HCT116 (cell line): ENCODE results near the gene NDUFB10. TPM values are rescaled to one million over a fixed set of nuclear protein-coding genes. Genes with fewer than 3 reads are reported as not detected.

ENCODE experiments used
- ATAC-seq: fragments of 200-7000 bp; cut with Tn5 transposase; 2 replicates; pipeline ENCODE4 v1.9.1; 2020; ENCODE audit warnings: mild to moderate bottlenecking, moderate library complexity
- BruUV-seq: library from RNA; stranded (reverse); fragments of 400-500 nt; replicated peaks from 2 replicates; lab custom pipeline; 2021; lab: Mats Ljungman, UMichigan
- CTCF ChIA-PET: fragments of 300-600 bp; sonication (Branson Sonifier 250); formaldehyde crosslinking; loops from one replicate; lab custom pipeline; 2021; ENCODE audit warnings: antibody characterized with exemption; lab: Charles Lee
- POLR2A ChIA-PET: fragments of 300-600, 350-600 bp; sonication (Branson Sonifier 250); formaldehyde crosslinking; loops from one replicate; lab custom pipeline; 2021; ENCODE audit warnings: antibody characterized with exemption; lab: Charles Lee
- RAD21 ChIA-PET, 2 experiments: fragments of 300-600 bp; sonication (Branson Sonifier 250); formaldehyde crosslinking; loops; one replicate each; lab custom pipeline; 2023; ENCODE audit warnings: low total read pairs in 2 of 2; ENCODE audit not compliant: uncharacterized antibody in 2 of 2, unreplicated experiment in 2 of 2, low non-redundant PET in 1 of 2; lab: Charles Lee
- DNase-seq: peaks from one replicate; pipeline ENCODE4 v3.0.0-alpha.2; 2010; ENCODE audit warnings: low read depth, low spot score
- H2AFZ ChIP-seq: fragments of 200-600 bp; shearing (Covaris generic), sonication (generic); 2 replicates; pipeline ENCODE4 v1.6.1; 2017; ENCODE audit warnings: low read depth, mixed run types, mixed read lengths, antibody characterized with exemption, low read length; ENCODE audit not compliant: poor library complexity, severe bottlenecking
- H3K27ac ChIP-seq: 2 replicates; pipeline ENCODE4 v1.5.1; 2012; ENCODE audit warnings: low read depth, low read length
- H3K27me3 ChIP-seq: fragments of 200-600 bp; sonication (generic); 2 replicates; pipeline ENCODE4 v1.6.1; 2016; ENCODE audit warnings: mixed run types, low read length, mixed read lengths; ENCODE audit not compliant: insufficient read depth
- H3K36me3 ChIP-seq, 2 experiments: fragments of 200-500 bp in 1 of 2; fragments of 200-600 bp in 1 of 2; sonication (Bioruptor generic) in 1 of 2; sonication (generic) in 1 of 2; 2 replicates each; pipeline versions ENCODE4 v1.5.1 to v1.6.1; 2014 to 2016; ENCODE audit warnings: low read length in 2 of 2, inconsistent platforms in 1 of 2, mixed read lengths in 1 of 2, mixed run types in 1 of 2; ENCODE audit not compliant: insufficient read depth in 2 of 2, control insufficient read depth in 1 of 2
- H3K4me1 ChIP-seq, 2 experiments: fragments of 200-600 bp in 1 of 2; sonication (generic) in 1 of 2; 2 replicates each; pipeline versions ENCODE4 v1.5.1 to v1.6.1; 2012 to 2017; ENCODE audit warnings: low read length in 2 of 2, inconsistent platforms in 1 of 2, mild to moderate bottlenecking in 1 of 2, mixed read lengths in 1 of 2, mixed run types in 1 of 2, moderate library complexity in 1 of 2; ENCODE audit not compliant: insufficient read depth in 2 of 2, control insufficient read depth in 1 of 2
- H3K4me2 ChIP-seq: fragments of 200-600 bp; sonication (generic); 2 replicates; pipeline ENCODE4 v1.6.1; 2017; ENCODE audit warnings: mixed run types, low read length, mixed read lengths
- H3K4me3 ChIP-seq, 2 experiments: fragments of 200-600 bp in 1 of 2; sonication (generic) in 1 of 2; replicated peaks in 1 of 2; 2 replicates each; pipeline ENCODE4 v1.5.1; 2011 to 2016; ENCODE audit warnings: low read length in 2 of 2, control low read depth in 1 of 2, low read depth in 1 of 2, mild to moderate bottlenecking in 1 of 2, mixed read lengths in 1 of 2, mixed run types in 1 of 2
- H3K79me2 ChIP-seq: fragments of 200-600 bp; sonication (generic); 2 replicates; pipeline ENCODE4 v1.6.1; 2017; ENCODE audit warnings: mild to moderate bottlenecking, mixed run types, low read length, moderate library complexity, mixed read lengths; ENCODE audit not compliant: insufficient read depth
- H3K9ac ChIP-seq: fragments of 200-600 bp; sonication (generic); 2 replicates; pipeline ENCODE4 v1.6.1; 2016; ENCODE audit warnings: low read length, mixed read lengths
- H3K9me2 ChIP-seq: fragments of 200-600 bp; sonication (generic), shearing (Covaris generic); 2 replicates; pipeline ENCODE4 v1.6.1; 2017; ENCODE audit warnings: mixed run types, mild to moderate bottlenecking, moderate library complexity; ENCODE audit not compliant: insufficient read depth
- H3K9me3 ChIP-seq, 2 experiments: fragments of 200-500 bp in 1 of 2; fragments of 200-600 bp in 1 of 2; sonication (Bioruptor generic) in 1 of 2; sonication (generic) in 1 of 2; 2 replicates each; pipeline ENCODE4 v1.6.1; 2014 to 2017; ENCODE audit warnings: low read length in 2 of 2, mixed read lengths in 2 of 2, inconsistent platforms in 1 of 2, low read depth in 1 of 2, mild to moderate bottlenecking in 1 of 2, mixed run types in 1 of 2, moderate library complexity in 1 of 2; ENCODE audit not compliant: control insufficient read depth in 1 of 2, insufficient read depth in 1 of 2
- H4K20me1 ChIP-seq: fragments of 200-600 bp; sonication (generic), shearing (Covaris generic); 2 replicates; pipeline ENCODE4 v1.6.1; 2017; ENCODE audit warnings: mixed run types, mild to moderate bottlenecking, moderate library complexity; ENCODE audit not compliant: insufficient read depth
- ATF3 ChIP-seq: IDR thresholded peaks from 2 replicates; pipeline ENCODE4 v1.6.1; 2012
- CEBPB ChIP-seq: IDR thresholded peaks from 2 replicates; pipeline ENCODE4 v1.6.1; 2012; ENCODE audit warnings: low read depth
- ELF1 ChIP-seq: IDR thresholded peaks from 2 replicates; pipeline ENCODE4 v1.6.1; 2012; ENCODE audit warnings: low read depth, borderline replicate concordance
- EZH2 ChIP-seq: fragments of 200-600 bp; sonication (generic); IDR thresholded peaks from 2 replicates; pipeline ENCODE4 v1.6.1; 2017; ENCODE audit warnings: antibody characterized with exemption, mixed run types
- FOSL1 ChIP-seq: IDR thresholded peaks from 2 replicates; pipeline ENCODE4 v1.6.1; 2012; ENCODE audit warnings: low read depth
- POLR2A ChIP-seq: IDR thresholded peaks from 2 replicates; pipeline ENCODE4 v1.7.0; 2011; ENCODE audit warnings: borderline replicate concordance; ENCODE audit not compliant: insufficient read depth, insufficient read length; ENCODE audit errors: extremely low read depth
- SIN3A ChIP-seq: IDR thresholded peaks from 2 replicates; pipeline ENCODE4 v1.6.1; 2012; ENCODE audit warnings: low read depth
- SP1 ChIP-seq: IDR thresholded peaks from 2 replicates; pipeline ENCODE4 v1.6.1; 2012; ENCODE audit warnings: low read depth
- YY1 ChIP-seq: IDR thresholded peaks from 2 replicates; pipeline ENCODE4 v1.6.1; 2011; ENCODE audit warnings: low read length, low read depth, moderate library complexity, mild to moderate bottlenecking; ENCODE audit not compliant: insufficient replicate concordance; ENCODE audit errors: extremely low read depth
- intact Hi-C: fragments of 100-400 bp; cut with micrococcal nuclease; formaldehyde crosslinking; loops from 2 replicates; pipeline ENCODE4 v1.10.0; 2022
- total RNA-seq: library from RNA; stranded (reverse); gene quantifications from one replicate; pipeline ENCODE4 v1.2.1, GENCODE V29; 2021; ENCODE audit not compliant: unreplicated experiment

Gene NDUFB10
- total RNA-seq, 1 experiment from 2014 or later: 273 TPM

- ChIA-PET RAD21 (no interaction called here), CTCF (interaction anchor here (1.0 kb wide), 1 partner anchor 62 kb away, joined by 3 read pairs; no protein-coding TSS in a partner anchor), POLR2A (no interaction called here)
- Histone ChIP-seq H3K4me2 (no peak overlapping the region), H3K79me2 (no peaks in the 10 kb centered on the region), H3K27me3 (no peaks in the 10 kb centered on the region), H3K9me2 (no peaks in the 10 kb centered on the region), H4K20me1 (no peaks in the 10 kb centered on the region), H3K9me3 (no peaks in the 10 kb centered on the region), H3K4me1 (peaks cover 22 to 35% of the 10 kb centered on the region in 2 experiments), H3K4me3 (no peak overlapping the region), H3K27ac (no peak overlapping the region), H3K9ac (no peak overlapping the region), H3K36me3 (no peaks in the 10 kb centered on the region)
- no peak for DNase-seq
- intact Hi-C loops: no loop called here
- no TSS peak for BruUV-seq
- ATAC-seq: no peak
- TF ChIP-seq SIN3A (no peak), ELF1 (no peak), ATF3 (no peak), CEBPB (no peak), EZH2 (no peak), YY1 (no peak), POLR2A (no peak), SP1 (no peak), FOSL1 (no peak)
- TF ChIP-seq, all 23 proteins: peak for 0
- no peak overlapping the region for H2AFZ ChIP-seq
Observed at GRCh38 chr16:1926271-1926670, 33.1 kb upstream of the NDUFB10 start.

- H4K20me1 ChIP-seq: no peaks in the 10 kb centered on the region
- no TSS peak for BruUV-seq
- H3K4me2 ChIP-seq: peak overlapping the region; percentile 86
- no peaks in the 10 kb centered on the region for H3K36me3 ChIP-seq
- no peaks in the 10 kb centered on the region for H3K9me2 ChIP-seq
- no peaks in the 10 kb centered on the region for H3K79me2 ChIP-seq
- no peaks in the 10 kb centered on the region for H3K27me3 ChIP-seq
- TF ChIP-seq POLR2A: peak; percentile 1
- TF ChIP-seq SP1: no peak
- POLR2A ChIA-PET: interaction anchor here (0.7 kb wide), 2 partner anchors 15 to 36 kb away, joined by 3 to 4 read pairs; partner anchors contain the start of gene RPS2
- H2AFZ ChIP-seq: peak overlapping the region; percentile 54
- CTCF ChIA-PET: interaction anchor here (0.8 to 1.2 kb wide), 5 partner anchors 14 to 65 kb away, joined by 3 to 5 read pairs (median 3); partner anchors contain the start of gene MSRB1
- intact Hi-C loops: no loop called here
- H3K4me3 ChIP-seq: peak overlapping the region; percentile 42 to 56
- H3K9me3 ChIP-seq: no peaks in the 10 kb centered on the region
- ATAC-seq (peak; percentile 56), DNase-seq (no peak)
- RAD21 ChIA-PET: interaction anchor here in 1 of 2 experiments (0.8 kb wide), 1 partner anchor 65 kb away, joined by 4 read pairs; no protein-coding TSS in a partner anchor
- peaks cover 16 to 23% of the 10 kb centered on the region in 2 experiments for H3K4me1 ChIP-seq
- peak overlapping the region; percentile 68; the same call in 1 of the 2 replicates for H3K27ac ChIP-seq
- H3K9ac ChIP-seq: peak overlapping the region; percentile 64
Observed at GRCh38 chr16:1929105-1929504, 30.2 kb upstream of the NDUFB10 start.
